Activated naive CD8-positive, alpha-beta T cell (primary cell): ENCODE data around the gene DDX3Y.

Source experiments
- H3K27ac Mint-ChIP-seq: one replicate; pipeline ENCODE4 v1.8.0; 2021; ENCODE audit warnings: mixed read lengths
- H3K27me3 Mint-ChIP-seq: one replicate; pipeline ENCODE4 v1.8.0; 2021; ENCODE audit warnings: mixed read lengths
- H3K36me3 Mint-ChIP-seq: one replicate; pipeline ENCODE4 v1.8.0; 2021; ENCODE audit warnings: mixed read lengths
- H3K4me1 Mint-ChIP-seq: one replicate; pipeline ENCODE4 v1.8.0; 2021; ENCODE audit warnings: low read depth, mixed read lengths
- H3K4me3 Mint-ChIP-seq: one replicate; pipeline ENCODE4 v1.8.0; 2021; ENCODE audit warnings: mild to moderate bottlenecking, mixed read lengths
- H3K9me3 Mint-ChIP-seq: one replicate; pipeline ENCODE4 v1.8.0; 2021; ENCODE audit warnings: low read depth, mixed read lengths

Gene DDX3Y

DNA sequence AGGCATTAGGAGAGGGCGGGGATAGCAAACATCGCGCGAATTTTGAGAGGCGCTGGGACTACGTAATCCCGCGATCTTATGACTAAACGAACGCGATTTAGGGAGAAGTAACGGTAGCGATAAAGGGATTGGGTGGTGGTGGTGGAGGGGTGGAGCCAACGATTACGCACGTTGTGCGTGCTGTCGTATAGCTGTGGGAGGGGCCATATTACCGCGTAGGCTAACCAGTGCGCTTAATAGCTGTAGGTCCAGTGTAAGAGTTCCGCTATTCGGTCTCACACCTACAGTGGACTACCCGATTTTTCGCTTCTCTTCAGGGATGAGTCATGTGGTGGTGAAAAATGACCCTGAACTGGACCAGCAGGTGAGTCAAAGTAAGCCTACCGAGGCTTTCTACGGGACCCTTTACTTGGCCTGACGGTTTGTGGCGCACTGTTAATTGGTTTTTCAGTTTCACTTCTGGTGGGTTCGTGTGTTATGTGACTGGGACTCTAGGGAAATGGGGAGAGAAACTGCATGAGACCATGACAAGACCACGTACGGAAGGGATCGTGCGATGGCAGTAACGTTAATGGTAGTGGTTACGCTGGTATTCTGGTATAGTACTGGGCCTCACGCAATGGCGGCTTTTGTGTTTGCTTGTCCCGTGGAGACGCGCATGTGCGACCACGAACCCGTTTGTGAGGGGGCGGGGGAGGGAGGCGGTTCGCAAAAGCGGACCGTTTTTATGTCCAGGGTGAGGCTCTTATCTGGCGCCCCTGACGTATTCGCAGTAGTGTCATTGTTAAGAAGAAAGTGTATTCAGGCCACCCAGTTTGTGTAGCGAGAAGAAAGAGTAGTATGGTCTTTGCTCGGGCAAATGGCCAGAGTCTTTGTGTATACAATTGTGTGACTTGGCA is at the start of gene DDX3Y:
DDX3Y (plus strand) TSS at position 251 of the 899 bp plus-strand sequence; CDS start at position 320, 69 bp downstream.
- H3K27ac Mint-ChIP-seq = peak within 1 kb of the TSS; percentile 99
- H3K9me3 Mint-ChIP-seq = no peaks in the 10 kb centered on the region
- H3K27me3 Mint-ChIP-seq = peaks cover under 1% of the 10 kb centered on the region
- H3K4me1 Mint-ChIP-seq = peaks cover 21% of the 10 kb centered on the region
- peaks cover 2% of the 10 kb centered on the region for H3K36me3 Mint-ChIP-seq
- peak within 1 kb of the TSS; percentile 99 for H3K4me3 Mint-ChIP-seq

DNA sequence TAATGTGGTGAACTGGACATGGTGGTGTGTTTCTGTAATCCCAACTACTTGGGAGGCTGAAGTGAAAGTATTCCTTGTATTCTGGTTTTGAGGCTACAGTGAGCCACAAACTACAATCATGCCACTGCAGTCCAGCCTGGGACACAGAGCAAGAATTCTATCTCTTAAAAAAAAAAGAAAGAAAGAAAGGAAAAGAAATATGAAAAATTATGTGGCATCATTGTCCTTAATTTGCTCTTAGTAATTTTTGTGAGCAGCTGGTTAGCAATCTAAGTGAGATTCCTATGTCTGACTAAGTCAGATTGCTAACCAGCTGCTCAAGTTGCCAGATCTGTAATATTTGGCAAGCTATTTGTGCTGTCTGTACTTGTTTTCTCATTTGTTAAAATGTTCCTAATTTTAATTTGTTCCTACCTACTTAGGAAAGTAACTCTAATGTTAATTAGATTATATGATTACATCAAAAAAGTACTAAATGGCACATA is 48.8 kb upstream of the DDX3Y start:
- Mint-ChIP-seq H3K36me3 (peaks cover 6% of the 10 kb centered on the region), H3K4me3 (no peak overlapping the region)

DNA sequence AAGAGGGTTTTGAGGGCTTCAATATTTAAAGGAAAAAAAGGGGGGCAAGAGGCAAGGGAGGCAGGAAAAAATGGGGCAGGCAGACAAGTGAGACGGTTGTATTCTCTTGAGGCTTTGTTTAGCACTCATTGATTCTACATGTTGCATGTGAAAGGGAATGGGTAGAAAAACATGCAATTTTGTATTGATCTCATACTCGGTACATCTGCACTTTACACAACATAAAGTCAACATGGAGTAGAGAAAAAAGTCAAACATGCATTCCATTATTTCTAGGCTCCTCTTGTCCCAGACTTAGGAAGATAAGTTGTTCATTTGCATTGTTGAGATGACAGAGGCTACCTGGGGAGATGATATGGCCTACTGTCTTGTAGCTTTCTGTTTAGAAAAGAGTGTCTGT is 36.7 kb upstream of the DDX3Y start:
- Mint-ChIP-seq H3K4me3 (no peak overlapping the region), H3K36me3 (no peaks in the 10 kb centered on the region), H3K9me3 (no peaks in the 10 kb centered on the region), H3K4me1 (no peaks in the 10 kb centered on the region), H3K27ac (no peak overlapping the region), H3K27me3 (no peaks in the 10 kb centered on the region)

More for the DNA sequence above, 48.8 kb upstream of the DDX3Y start:
- Mint-ChIP-seq H3K27me3 (no peaks in the 10 kb centered on the region), H3K9me3 (no peaks in the 10 kb centered on the region), H3K27ac (no peak overlapping the region), H3K4me1 (no peaks in the 10 kb centered on the region)

DNA sequence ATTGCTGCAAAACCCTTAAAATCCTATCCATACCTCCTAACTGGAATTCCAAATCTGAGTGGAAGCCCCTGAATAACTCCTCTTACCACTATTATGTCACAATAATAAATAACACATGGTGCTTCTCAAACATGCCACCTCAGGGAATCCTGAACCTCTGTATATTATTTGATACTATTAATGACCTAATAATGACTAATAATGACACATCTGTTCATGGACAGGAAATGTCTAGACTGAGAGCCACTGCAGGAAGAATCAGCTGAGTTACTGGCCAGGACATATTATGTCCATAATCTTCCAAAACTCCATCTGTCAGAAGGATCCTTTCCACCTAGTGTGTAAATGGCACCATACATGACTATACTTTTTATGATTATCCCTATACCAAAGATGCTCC is 7.7 kb upstream of the DDX3Y start:
- Mint-ChIP-seq H3K27ac (no peak overlapping the region), H3K4me1 (no peaks in the 10 kb centered on the region), H3K36me3 (peaks cover under 1% of the 10 kb centered on the region), H3K27me3 (peaks cover 1% of the 10 kb centered on the region), H3K9me3 (no peaks in the 10 kb centered on the region), H3K4me3 (no peak overlapping the region)

DNA sequence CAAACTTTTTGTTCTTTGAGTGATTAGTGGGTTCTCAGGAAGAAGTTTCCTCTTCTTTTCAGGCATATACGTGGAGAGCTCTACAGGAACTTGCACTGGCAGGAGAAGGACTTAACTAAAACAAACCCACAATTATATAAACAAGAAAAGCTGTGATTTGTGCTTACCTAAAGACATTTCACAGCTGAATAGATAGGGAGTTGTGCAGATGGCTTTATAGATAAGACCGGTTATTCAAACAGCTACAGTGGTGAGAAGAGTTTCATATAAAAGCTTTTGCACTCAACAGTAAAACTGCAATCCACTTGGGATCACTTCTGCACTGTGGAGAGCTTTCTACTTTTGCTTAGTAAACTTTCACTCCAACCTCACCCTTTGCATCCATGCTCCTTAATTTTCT is 6.1 kb upstream of the DDX3Y start:
- Mint-ChIP-seq H3K4me3 (no peak overlapping the region), H3K4me1 (no peaks in the 10 kb centered on the region)

DNA sequence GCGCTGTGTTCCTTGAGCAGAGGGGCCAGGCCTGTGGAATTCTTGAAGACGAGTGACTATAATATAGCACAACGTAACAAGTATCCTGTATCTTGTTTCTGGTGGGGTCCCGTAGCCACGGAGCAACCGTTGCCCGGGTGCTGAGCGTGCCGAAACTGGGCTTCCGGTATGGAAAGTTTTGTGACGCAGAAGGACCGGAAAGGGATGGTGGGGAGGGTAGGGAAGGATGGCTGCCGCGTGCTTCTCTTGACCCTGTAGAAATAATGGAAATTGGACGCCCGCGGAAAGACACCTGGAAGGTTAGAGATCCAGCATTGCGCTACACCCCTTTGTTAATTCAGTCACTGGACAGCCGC is 827 bp downstream of the DDX3Y start:
- H3K36me3 Mint-ChIP-seq = peaks cover 5% of the 10 kb centered on the region
- H3K27ac Mint-ChIP-seq = peak overlapping the region; percentile 99
- peak overlapping the region; percentile 99 for H3K4me3 Mint-ChIP-seq
- no peaks in the 10 kb centered on the region for H3K9me3 Mint-ChIP-seq
- H3K4me1 Mint-ChIP-seq = peaks cover 26% of the 10 kb centered on the region
- no peaks in the 10 kb centered on the region for H3K27me3 Mint-ChIP-seq

More for the DNA sequence above, 6.1 kb upstream of the DDX3Y start:
- H3K9me3 Mint-ChIP-seq = no peaks in the 10 kb centered on the region
- H3K27ac Mint-ChIP-seq = no peak overlapping the region
- H3K36me3 Mint-ChIP-seq = no peaks in the 10 kb centered on the region
- H3K27me3 Mint-ChIP-seq = peaks cover 1% of the 10 kb centered on the region

DNA sequence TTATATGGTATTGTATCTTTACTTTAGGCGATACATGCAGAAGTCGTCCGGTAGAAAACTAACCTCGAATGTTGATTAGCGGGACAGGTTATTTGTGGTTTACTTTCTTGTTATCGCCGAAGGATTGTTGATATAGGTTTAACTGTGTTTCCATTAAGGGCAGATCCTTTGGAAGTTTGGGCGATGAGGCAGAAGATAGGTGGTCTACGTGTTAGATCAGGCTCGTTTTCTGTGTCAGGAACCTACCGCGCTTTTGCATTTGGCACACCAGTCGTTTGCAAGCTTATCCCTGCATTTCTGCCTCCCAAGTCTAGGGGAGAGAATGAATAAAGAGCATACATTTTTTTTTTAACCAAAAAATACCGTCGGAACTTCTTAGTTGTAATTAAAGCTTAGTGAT is 1.2 kb downstream of the DDX3Y start:
- Mint-ChIP-seq H3K36me3 (peaks cover 5% of the 10 kb centered on the region), H3K4me1 (peaks cover 26% of the 10 kb centered on the region), H3K27me3 (no peaks in the 10 kb centered on the region), H3K27ac (peak overlapping the region; percentile 99), H3K9me3 (no peaks in the 10 kb centered on the region), H3K4me3 (peak overlapping the region; percentile 99)

DNA sequence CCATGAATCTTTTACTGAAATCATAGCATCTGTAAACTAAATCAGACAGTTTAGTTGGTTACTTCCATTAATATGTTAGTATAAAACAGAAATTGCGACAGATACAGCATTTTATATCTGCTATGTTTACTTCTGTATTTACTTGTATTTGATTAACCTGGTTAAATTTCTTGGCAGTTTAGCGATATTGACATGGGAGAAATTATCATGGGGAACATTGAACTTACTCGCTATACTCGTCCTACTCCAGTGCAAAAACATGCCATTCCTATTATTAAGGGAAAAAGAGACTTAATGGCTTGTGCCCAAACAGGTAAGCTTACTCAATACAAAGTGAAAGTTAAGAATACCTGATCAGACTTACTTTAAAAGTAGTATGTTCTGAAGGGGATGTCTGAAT is 8.9 kb downstream of the DDX3Y start:
- peaks cover 17% of the 10 kb centered on the region for H3K36me3 Mint-ChIP-seq
- H3K4me3 Mint-ChIP-seq = no peak overlapping the region
- H3K27me3 Mint-ChIP-seq = no peaks in the 10 kb centered on the region
- no peak overlapping the region for H3K27ac Mint-ChIP-seq
- peaks cover 25% of the 10 kb centered on the region for H3K4me1 Mint-ChIP-seq
- no peaks in the 10 kb centered on the region for H3K9me3 Mint-ChIP-seq

DNA sequence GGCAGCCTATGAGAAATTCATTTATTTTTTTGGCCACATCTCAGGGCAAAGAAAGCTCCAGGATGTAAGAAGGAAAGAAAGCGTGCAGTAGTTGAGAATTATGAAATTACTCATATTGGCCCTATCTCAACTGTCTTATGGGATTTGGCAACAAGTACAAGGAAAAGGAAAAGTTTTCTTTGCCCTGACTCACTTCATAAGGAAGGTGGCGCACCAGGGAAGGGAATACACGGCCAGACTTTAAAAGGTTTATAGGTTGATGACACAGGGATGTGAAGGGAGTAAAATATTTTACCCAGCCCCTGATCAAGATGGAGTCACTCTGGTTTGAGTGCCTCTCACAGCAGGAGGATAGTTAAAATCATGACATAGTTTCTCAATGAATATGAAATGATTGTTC is 23.4 kb downstream of the DDX3Y start:
- Mint-ChIP-seq H3K36me3 (no peaks in the 10 kb centered on the region), H3K9me3 (no peaks in the 10 kb centered on the region), H3K4me3 (no peak overlapping the region), H3K27ac (no peak overlapping the region), H3K4me1 (peaks cover 2% of the 10 kb centered on the region), H3K27me3 (no peaks in the 10 kb centered on the region)

DNA sequence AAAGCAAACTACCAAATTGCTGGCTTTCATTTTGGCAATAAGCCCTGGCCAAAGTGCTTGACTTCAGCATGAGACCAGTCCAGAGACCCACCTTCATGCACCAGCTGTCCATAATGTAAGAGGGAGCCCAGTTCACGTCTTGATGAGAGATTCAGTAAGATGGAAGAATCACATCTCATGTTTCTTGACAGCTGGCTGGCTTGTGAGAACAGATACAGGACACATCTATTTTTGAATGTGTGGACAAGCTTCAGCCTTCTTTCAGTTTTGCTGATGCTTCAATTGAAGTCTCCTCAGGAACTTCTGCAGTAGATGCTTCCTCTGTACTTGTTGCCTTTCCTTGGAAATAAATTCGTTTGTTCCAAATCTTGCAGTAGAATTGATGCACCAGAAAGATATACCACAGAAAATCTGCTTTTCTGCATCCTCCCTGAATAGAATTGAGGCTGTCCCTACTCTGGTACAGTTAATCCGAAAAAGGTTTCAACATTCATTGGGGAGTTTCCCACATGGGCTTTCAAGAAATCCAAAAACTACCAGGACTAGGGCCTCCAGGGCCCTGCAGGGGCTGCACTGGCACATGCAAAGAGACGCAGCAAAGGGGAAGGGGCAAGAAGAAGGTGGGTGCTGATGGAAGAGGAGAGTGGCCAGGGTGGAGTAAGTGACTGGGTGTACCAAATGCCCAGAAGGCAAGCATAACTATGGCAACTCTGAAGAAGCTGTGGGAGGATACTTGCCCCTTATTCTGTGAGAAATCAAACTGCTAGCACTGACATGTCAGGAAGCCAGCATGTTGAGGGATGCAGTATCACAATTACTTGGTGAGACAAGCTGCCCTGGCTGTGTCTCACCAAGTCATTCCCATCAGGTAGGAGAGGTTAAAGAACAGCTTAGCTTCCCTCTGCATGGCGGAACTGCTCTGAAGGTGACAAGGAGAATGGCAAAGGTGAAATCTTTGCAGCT is 37.3 kb downstream of the DDX3Y start:
- H3K36me3 Mint-ChIP-seq = no peaks in the 10 kb centered on the region
- no peaks in the 10 kb centered on the region for H3K4me1 Mint-ChIP-seq
- no peak overlapping the region for H3K27ac Mint-ChIP-seq
- no peak overlapping the region for H3K4me3 Mint-ChIP-seq
- no peaks in the 10 kb centered on the region for H3K9me3 Mint-ChIP-seq
- H3K27me3 Mint-ChIP-seq = no peaks in the 10 kb centered on the region
